Activated T-cell treated with anti-CD3 and anti-CD28 coated beads, Interleukin-2, amount 50 U/mL, for 4 hours (primary cell): ENCODE measurements around the gene MORC3. TPM values are rescaled to one million over a fixed set of nuclear protein-coding genes. Genes with fewer than 3 reads are reported as not detected.
"Not testable (repeated sequence)": the region's sequence is repeated elsewhere in the genome, so short reads cannot be mapped to it uniquely, and the experiment has no call there.

Experiments used
- ATAC-seq, 2 donors: fragments of 200-7000 bp; cut with Tn5 transposase; one replicate each; pipeline ENCODE4 v1.10.0; 2021
- DNase-seq: peaks from one replicate; pipeline ENCODE4 v3.0.0-alpha.2; 2020
- H3K27me3 Mint-ChIP-seq: one replicate; pipeline ENCODE4 v1.8.0; 2021; ENCODE audit warnings: low read depth, mixed read lengths
- H3K36me3 Mint-ChIP-seq: one replicate; pipeline ENCODE4 v1.8.0; 2022; ENCODE audit warnings: mixed read lengths; ENCODE audit not compliant: insufficient read depth
- H3K4me1 Mint-ChIP-seq: one replicate; pipeline ENCODE4 v1.8.0; 2021; ENCODE audit warnings: low read depth, mixed read lengths
- H3K4me3 Mint-ChIP-seq: one replicate; pipeline ENCODE4 v1.8.0; 2021; ENCODE audit warnings: mild to moderate bottlenecking, moderate library complexity, mixed read lengths
- H3K9me3 Mint-ChIP-seq: one replicate; pipeline ENCODE4 v1.8.0; 2021; ENCODE audit warnings: mixed read lengths
- total RNA-seq, 3 donors: library from RNA; stranded (reverse); gene quantifications; one replicate each; pipeline ENCODE4 v1.2.1, GENCODE V29; 2021

The MORC3 gene
- total RNA-seq, 3 donors from 2014 or later = 17.1 to 22.7 (median 19.6) TPM

GRCh38 chr21:36349315-36349714 is 29.3 kb downstream of the MORC3 start:
- Mint-ChIP-seq H3K4me1 (peaks cover 8% of the 10 kb centered on the region), H3K9me3 (no peaks in the 10 kb centered on the region), H3K27me3 (no peaks in the 10 kb centered on the region), H3K36me3 (peaks cover 28% of the 10 kb centered on the region), H3K4me3 (no peak overlapping the region)
- ATAC-seq = no peak
- DNase-seq = no peak

GRCh38 chr21:36350282-36350910 is 30.4 kb downstream of the MORC3 start:
- DNase-seq (no peak), ATAC-seq (no peak)
- no peaks in the 10 kb centered on the region for H3K9me3 Mint-ChIP-seq
- H3K4me3 Mint-ChIP-seq = no peak overlapping the region
- peaks cover 9% of the 10 kb centered on the region for H3K4me1 Mint-ChIP-seq
- H3K36me3 Mint-ChIP-seq = peaks cover 32% of the 10 kb centered on the region
- no peaks in the 10 kb centered on the region for H3K27me3 Mint-ChIP-seq

- H3K9me3 Mint-ChIP-seq = no peaks in the 10 kb centered on the region
- no peak for DNase-seq
- no peak overlapping the region for H3K4me3 Mint-ChIP-seq
- H3K27me3 Mint-ChIP-seq = no peaks in the 10 kb centered on the region
- peaks cover 31% of the 10 kb centered on the region for H3K36me3 Mint-ChIP-seq
- peaks cover 2% of the 10 kb centered on the region for H3K4me1 Mint-ChIP-seq
- ATAC-seq = no peak
These were observed 35.1 kb downstream of the MORC3 start for GRCh38 chr21:36354918-36355680.

GRCh38 chr21:36355868-36356267 is 35.9 kb downstream of the MORC3 start:
- no peaks in the 10 kb centered on the region for H3K9me3 Mint-ChIP-seq
- ATAC-seq (no peak), DNase-seq (no peak)
- peaks cover 32% of the 10 kb centered on the region for H3K36me3 Mint-ChIP-seq
- H3K4me3 Mint-ChIP-seq = no peak overlapping the region
- no peaks in the 10 kb centered on the region for H3K27me3 Mint-ChIP-seq
- H3K4me1 Mint-ChIP-seq = peaks cover 2% of the 10 kb centered on the region

GRCh38 chr21:36359185-36359584 is 39.2 kb downstream of the MORC3 start:
- peaks cover 2% of the 10 kb centered on the region for H3K4me1 Mint-ChIP-seq
- ATAC-seq (no peak), DNase-seq (no peak)
- no peaks in the 10 kb centered on the region for H3K9me3 Mint-ChIP-seq
- H3K36me3 Mint-ChIP-seq = peaks cover 31% of the 10 kb centered on the region
- no peaks in the 10 kb centered on the region for H3K27me3 Mint-ChIP-seq
- H3K4me3 Mint-ChIP-seq = no peak overlapping the region

- Mint-ChIP-seq H3K9me3 (no peaks in the 10 kb centered on the region), H3K4me1 (peaks cover 2% of the 10 kb centered on the region), H3K27me3 (no peaks in the 10 kb centered on the region), H3K4me3 (no peak overlapping the region), H3K36me3 (peaks cover 54% of the 10 kb centered on the region)
- DNase-seq = no peak
- ATAC-seq = peak in 1 of 2 donors; percentile 14
These were observed 49.2 kb downstream of the MORC3 start for GRCh38 chr21:36369064-36369685.

GRCh38 chr21:36375994-36376393 is 56.0 kb downstream of the MORC3 start:
- Mint-ChIP-seq H3K4me3 (no peak overlapping the region), H3K9me3 (no peaks in the 10 kb centered on the region), H3K36me3 (peaks cover 24% of the 10 kb centered on the region), H3K4me1 (no peaks in the 10 kb centered on the region), H3K27me3 (no peaks in the 10 kb centered on the region)
- DNase-seq (no peak), ATAC-seq (no peak)

GRCh38 chr21:36377391-36377842 is 57.4 kb downstream of the MORC3 start:
- no peak for DNase-seq
- H3K4me1 Mint-ChIP-seq = peaks cover 2% of the 10 kb centered on the region
- ATAC-seq = no peak
- H3K27me3 Mint-ChIP-seq = no peaks in the 10 kb centered on the region
- H3K9me3 Mint-ChIP-seq = no peaks in the 10 kb centered on the region
- H3K36me3 Mint-ChIP-seq = peaks cover 16% of the 10 kb centered on the region
- no peak overlapping the region for H3K4me3 Mint-ChIP-seq

GRCh38 chr21:36379251-36379650 is 59.3 kb downstream of the MORC3 start:
- H3K4me3 Mint-ChIP-seq = no peak overlapping the region
- no peaks in the 10 kb centered on the region for H3K9me3 Mint-ChIP-seq
- peaks cover 14% of the 10 kb centered on the region for H3K36me3 Mint-ChIP-seq
- no peak for DNase-seq
- no peak for ATAC-seq
- H3K4me1 Mint-ChIP-seq = peaks cover 2% of the 10 kb centered on the region
- H3K27me3 Mint-ChIP-seq = no peaks in the 10 kb centered on the region

- Mint-ChIP-seq H3K27me3 (no peaks in the 10 kb centered on the region), H3K9me3 (no peaks in the 10 kb centered on the region), H3K4me1 (peaks cover 6% of the 10 kb centered on the region), H3K36me3 (peaks cover 7% of the 10 kb centered on the region), H3K4me3 (no peak overlapping the region)
- DNase-seq = no peak
- no peak for ATAC-seq
These were observed 62.0 kb downstream of the MORC3 start for GRCh38 chr21:36381841-36382589.

GRCh38 chr21:36382722-36383121 is 62.7 kb downstream of the MORC3 start:
- ATAC-seq, H3K9me3 Mint-ChIP-seq, H3K36me3 Mint-ChIP-seq, H3K4me3 Mint-ChIP-seq, H3K4me1 Mint-ChIP-seq, H3K27me3 Mint-ChIP-seq, DNase-seq: not testable (repeated sequence)

- H3K27me3 Mint-ChIP-seq = no peaks in the 10 kb centered on the region
- H3K36me3 Mint-ChIP-seq = peaks cover 8% of the 10 kb centered on the region
- H3K4me1 Mint-ChIP-seq = peaks cover 6% of the 10 kb centered on the region
- no peaks in the 10 kb centered on the region for H3K9me3 Mint-ChIP-seq
- ATAC-seq (peak in 1 of 2 donors; percentile 1), DNase-seq (no peak)
- peak overlapping the region; percentile 35 for H3K4me3 Mint-ChIP-seq
These were observed 64.9 kb downstream of the MORC3 start for GRCh38 chr21:36384885-36385232.

GRCh38 chr21:36385233-36386030 is 65.4 kb downstream of the MORC3 start, which contains the start of gene CHAF1B:
Gene CHAF1B, plus strand, starts transcription at chr21:36385392. Its CDS starts 745 bp downstream, at chr21:36386137.
- H3K27me3 Mint-ChIP-seq = no peaks in the 10 kb centered on the region
- H3K36me3 Mint-ChIP-seq = peaks cover 8% of the 10 kb centered on the region
- ATAC-seq (peak; percentile 96 to 97), DNase-seq (peak; percentile 80)
- peak within 1 kb of the TSS; percentile 85 for H3K4me3 Mint-ChIP-seq
- peaks cover 6% of the 10 kb centered on the region for H3K4me1 Mint-ChIP-seq
- H3K9me3 Mint-ChIP-seq = no peaks in the 10 kb centered on the region
